ENCODE data around the gene CNST.
"Not testable (repeated sequence)": the region's sequence is repeated elsewhere in the genome, so short reads cannot be mapped to it uniquely, and the experiment has no call there.

CNST gene

GRCh38 chr1:246588159-246588721 lies 22.0 kb downstream of the CNST start:
- TF ChIP-seq CTCF (IDR thresholded peaks at IDR 0.05; ENCODE audit: control insufficient read depth, insufficient read depth, low read depth, low read length, missing control alignments) = no peak
- no peak for DNase-seq (ENCODE audit: low read depth)
- H3K4me3 ChIP-seq (ENCODE audit: control insufficient read depth, low read depth, low read length) = no peak overlapping the region

- H3K4me3 ChIP-seq (ENCODE audit: control insufficient read depth, low read depth, low read length); DNase-seq (ENCODE audit: low read depth): not testable (repeated sequence)
Measured at GRCh38 chr1:246589919-246590318, 23.7 kb downstream of the CNST start.

DNA sequence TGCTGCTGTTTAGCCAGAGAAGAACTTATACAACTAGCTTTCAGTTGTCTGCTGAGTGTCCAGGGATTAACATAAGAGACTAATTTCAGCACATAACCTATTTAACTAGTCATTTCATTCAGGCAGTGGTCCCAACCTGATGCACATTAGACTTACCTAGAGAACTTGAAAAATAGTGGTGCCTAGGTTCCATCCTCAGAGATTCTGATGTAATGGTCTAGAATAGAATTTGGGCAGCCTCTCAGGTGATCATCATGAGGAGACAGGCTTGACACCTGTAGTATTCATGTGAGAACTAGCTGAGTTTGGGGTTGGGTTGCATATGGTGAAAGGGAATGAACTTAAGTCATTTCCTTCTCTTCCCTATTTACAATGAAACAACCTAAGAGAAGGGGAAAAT lies 24.8 kb downstream of the CNST start:
- H3K4me3 ChIP-seq (ENCODE audit: control insufficient read depth, low read depth, low read length) = no peak overlapping the region
- DNase-seq (ENCODE audit: low read depth) = no peak
- TF ChIP-seq CTCF (IDR thresholded peaks at IDR 0.05; ENCODE audit: control insufficient read depth, insufficient read depth, low read depth, low read length, missing control alignments) = no peak

DNA sequence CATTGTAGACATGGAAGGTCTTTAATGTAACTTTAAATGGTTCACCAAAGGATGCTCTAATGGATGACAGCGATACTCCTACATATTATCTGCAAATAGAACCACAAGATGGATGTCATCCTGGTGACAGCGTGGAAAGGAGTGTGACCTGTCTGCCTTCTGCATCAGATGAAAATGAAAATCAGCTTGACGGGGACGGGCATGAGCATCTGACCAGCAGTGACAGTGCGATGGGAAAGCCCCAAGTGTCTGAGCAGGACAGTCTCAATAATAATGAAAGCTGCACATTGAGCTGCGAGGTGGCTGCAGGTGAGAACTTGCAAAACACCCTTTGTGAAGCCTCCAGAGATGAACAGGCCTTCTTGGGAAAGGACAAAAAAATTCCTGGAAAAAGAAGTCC lies 25.2 kb downstream of the CNST start:
- DNase-seq (ENCODE audit: low read depth) = no peak
- no peak overlapping the region for H3K4me3 ChIP-seq (ENCODE audit: control insufficient read depth, low read depth, low read length)
- no peak for TF ChIP-seq CTCF (IDR thresholded peaks at IDR 0.05; ENCODE audit: control insufficient read depth, insufficient read depth, low read depth, low read length, missing control alignments)

DNA sequence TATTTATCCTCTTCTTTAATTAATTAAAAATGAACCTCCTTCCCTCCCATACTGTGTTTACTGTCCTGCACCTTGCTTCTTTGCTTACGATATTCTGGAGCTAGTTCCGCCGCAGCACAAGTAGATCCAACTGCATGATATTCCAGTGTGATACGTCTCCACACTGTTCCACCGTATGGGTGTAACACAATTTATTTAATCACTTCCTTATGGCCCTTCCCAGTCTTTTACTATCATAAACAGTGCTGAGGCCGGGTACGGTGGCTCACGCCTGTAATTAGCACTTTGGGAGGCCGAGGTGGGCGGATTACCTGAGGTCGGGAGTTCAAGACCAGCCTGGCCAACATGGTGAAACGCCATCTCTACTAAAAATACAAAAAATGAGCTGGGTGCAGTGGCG lies 25.7 kb downstream of the CNST start:
- TF ChIP-seq CTCF (IDR thresholded peaks at IDR 0.05; ENCODE audit: control insufficient read depth, insufficient read depth, low read depth, low read length, missing control alignments) = no peak
- H3K4me3 ChIP-seq (ENCODE audit: control insufficient read depth, low read depth, low read length) = no peak overlapping the region
- DNase-seq (ENCODE audit: low read depth) = no peak

- TF ChIP-seq CTCF (IDR thresholded peaks at IDR 0.05; ENCODE audit: control insufficient read depth, insufficient read depth, low read depth, low read length, missing control alignments) = no peak
- no peak overlapping the region for H3K4me3 ChIP-seq (ENCODE audit: control insufficient read depth, low read depth, low read length)
- peak; percentile 93 for DNase-seq (ENCODE audit: low read depth)
Measured at GRCh38 chr1:246592695-246593094, 26.4 kb downstream of the CNST start.

- TF ChIP-seq CTCF (IDR thresholded peaks at IDR 0.05; ENCODE audit: control insufficient read depth, insufficient read depth, low read depth, low read length, missing control alignments) = no peak
Measured at GRCh38 chr1:246595146-246595545, 28.9 kb downstream of the CNST start.

More at GRCh38 chr1:246595146-246595545, 28.9 kb downstream of the CNST start:
- no peak overlapping the region for H3K4me3 ChIP-seq (ENCODE audit: control insufficient read depth, low read depth, low read length)
- DNase-seq (ENCODE audit: low read depth) = no peak
